HepG2 (cell line): Measurements from ENCODE around the gene TTC29. TPM values are rescaled to one million over a fixed set of nuclear protein-coding genes. Genes with fewer than 3 reads are reported as not detected.
A peak's percentile ranks its signal among the peaks of the same experiment; 100 is the strongest.

Experiments
- ATAC-seq: fragments of 200-7000 bp; cut with Tn5 transposase; 3 replicates; pipeline ENCODE4 v1.9.1; 2020; ENCODE audit warnings: mild to moderate bottlenecking, moderate library complexity
- BruUV-seq: library from RNA; stranded (reverse); fragments of 400-500 nt; replicated peaks from 2 replicates; lab custom pipeline; 2021; lab: Mats Ljungman, UMichigan
- CTCF ChIA-PET: fragments of 300-600 bp; formaldehyde crosslinking; extraction: SDS; loops from one replicate; lab custom pipeline; 2021; ENCODE audit warnings: low total read pairs, inconsistent platforms, low intra/inter-chr PET ratio; lab: Yijun Ruan, JAX
- POLR2A ChIA-PET: fragments of 350-600 bp; sonication (Branson Sonifier 250); formaldehyde crosslinking; loops from one replicate; lab custom pipeline; 2020; ENCODE audit warnings: antibody characterized with exemption, inconsistent platforms; lab: Yijun Ruan, JAX
- DNase-seq: peaks from one replicate; pipeline ENCODE4 v3.0.0-alpha.2; 2015; ENCODE audit warnings: low spot score
- FAIRE-seq: peaks from 3 replicates; lab custom pipeline; 2011; peaks lifted over from hg19 to GRCh38; lab: Jason Lieb, UNC
- H2AFZ ChIP-seq: one replicate; pipeline ENCODE4 v1.6.1; 2011; ENCODE audit warnings: low read length, inconsistent platforms
- H3K27ac ChIP-seq: fragments of 300-600 bp; 3 replicates; pipeline ENCODE4 v1.8.0; 2011; ENCODE audit warnings: mixed run types, mild to moderate bottlenecking, mixed read lengths, low read length, inconsistent platforms; ENCODE audit not compliant: insufficient read depth; ENCODE audit errors: extremely low read length
- H3K27me3 ChIP-seq, 2 experiments: fragments of 200-600 bp in 1 of 2; 2 replicates in 1 of 2; 3 replicates in 1 of 2; pipeline versions ENCODE4 v1.6.0 to v1.8.0; 2011; ENCODE audit warnings: low read length in 2 of 2, mild to moderate bottlenecking in 2 of 2, moderate library complexity in 2 of 2, inconsistent platforms in 1 of 2; ENCODE audit not compliant: insufficient read depth in 2 of 2, control insufficient read depth in 1 of 2
- H3K36me3 ChIP-seq, 2 experiments: fragments of 200-600 bp in 1 of 2; replicated peaks in 1 of 2; 2 replicates in 1 of 2; 3 replicates in 1 of 2; pipeline versions ENCODE4 v1.5.1 to v1.8.0; 2011; ENCODE audit warnings: low read length in 2 of 2, inconsistent platforms in 1 of 2; ENCODE audit not compliant: insufficient read depth in 2 of 2, control insufficient read depth in 1 of 2
- H3K4me1 ChIP-seq: 2 replicates; pipeline ENCODE4 v1.5.1; 2012; ENCODE audit warnings: low read length, inconsistent platforms; ENCODE audit not compliant: insufficient read depth
- H3K4me2 ChIP-seq: 2 replicates; pipeline ENCODE4 v1.6.0; 2011; ENCODE audit warnings: low read depth, low read length, inconsistent platforms
- H3K4me3 ChIP-seq, 3 experiments: fragments of 200-600 bp in 1 of 3; sonication (generic), shearing (Covaris generic) in 1 of 3; replicated peaks in 1 of 3; 2 replicates each; pipeline ENCODE4 v1.5.1; 2011 to 2016; ENCODE audit warnings: low read length in 3 of 3, inconsistent platforms in 2 of 3, low read depth in 2 of 3, mild to moderate bottlenecking in 2 of 3, control low read depth in 1 of 3, mixed read lengths in 1 of 3; ENCODE audit not compliant: insufficient read depth in 1 of 3
- H3K79me2 ChIP-seq: one replicate; pipeline ENCODE4 v1.6.1; 2011; ENCODE audit warnings: low read length, inconsistent platforms; ENCODE audit not compliant: insufficient read depth
- H3K9ac ChIP-seq: 2 replicates; pipeline ENCODE4 v1.6.0; 2011; ENCODE audit warnings: mild to moderate bottlenecking, low read depth, low read length, inconsistent platforms; ENCODE audit not compliant: insufficient read depth
- H3K9me3 ChIP-seq: 2 replicates; pipeline ENCODE4 v1.5.1; 2012; ENCODE audit warnings: mild to moderate bottlenecking, low read length
- H4K20me1 ChIP-seq: 2 replicates; pipeline ENCODE4 v1.6.0; 2011; ENCODE audit warnings: inconsistent platforms, mild to moderate bottlenecking, low read length, moderate library complexity; ENCODE audit not compliant: insufficient read depth
- HES4 ChIP-seq: sonication (generic); formaldehyde crosslinking; IDR thresholded peaks from 2 replicates; pipeline ENCODE4 v1.9.0; 2021; ENCODE audit warnings: mild to moderate bottlenecking, missing genetic modification reagents, borderline replicate concordance
- HHEX ChIP-seq: IDR thresholded peaks from 2 replicates; pipeline ENCODE4 v1.6.1; 2016; ENCODE audit warnings: control low read depth
- PHF5A ChIP-seq: IDR thresholded peaks from one replicate; pipeline ENCODE4 v1.6.1; 2018; ENCODE audit warnings: low read depth, missing genetic modification reagents; ENCODE audit not compliant: unreplicated experiment
- ZBTB8A ChIP-seq: sonication (generic); formaldehyde crosslinking; IDR thresholded peaks from 2 replicates; pipeline ENCODE4 v1.4.0; 2020; ENCODE audit warnings: mild to moderate bottlenecking, low read depth, missing genetic modification reagents, borderline replicate concordance
- ZFX ChIP-seq: sonication (generic); formaldehyde crosslinking; IDR thresholded peaks from 2 replicates; pipeline ENCODE4 v1.4.0; 2020; ENCODE audit warnings: mild to moderate bottlenecking, low read depth, missing genetic modification reagents, moderate library complexity
- ZNF570 ChIP-seq: sonication (generic); formaldehyde crosslinking; IDR thresholded peaks from 2 replicates; pipeline ENCODE4 v1.4.0; 2020; ENCODE audit warnings: mild to moderate bottlenecking, missing genetic modification reagents, borderline replicate concordance
- ZNF713 ChIP-seq: sonication (generic); formaldehyde crosslinking; IDR thresholded peaks from 2 replicates; pipeline ENCODE4 v1.4.0; 2020; ENCODE audit warnings: mild to moderate bottlenecking, missing genetic modification reagents
- WGBS: methylation state at CpG from one replicate; pipeline ENCODE4 v1.1.6; 2017; ENCODE audit warnings: low lambda C conversion rate; 5-methylcytosine and 5-hydroxymethylcytosine counted together
- in situ Hi-C: cut with HindIII; loops from 2 replicates; pipeline ENCODE4 v1.10.0; 2017; ENCODE audit warnings: low pct_unique_long_range_greater_than_20kb; ENCODE audit not compliant: extremely low pct_ligation_motif_present
- intact Hi-C: fragments of 100-400 bp; cut with micrococcal nuclease; formaldehyde crosslinking; loops from one replicate; pipeline ENCODE4 v1.10.0; 2022; ENCODE audit not compliant: unreplicated experiment
- polyA plus RNA-seq, 8 experiments: library from polyadenylated mRNA; depleted of rRNA in 3 of 8; stranded (reverse) in 7 of 8; unstranded in 1 of 8; fragments of >200 nt; fragmentation: Illumina TruSeq in 4 of 8; extraction: Trizol in 4 of 8; gene quantifications; 2 replicates each; pipeline versions ENCODE4 v1.2.1 to v1.2.3, GENCODE V29; 2011 to 2016; ENCODE audit warnings: low read depth in 4 of 8, missing spikeins in 1 of 8, mixed read lengths in 1 of 8; ENCODE audit not compliant: insufficient read depth in 1 of 8
- total RNA-seq, 5 experiments: library from RNA; depleted of rRNA; stranded (reverse); fragments of >200 nt; fragmentation: Illumina TruSeq; extraction: Trizol; gene quantifications; 2 replicates each; pipeline ENCODE4 v1.2.3, GENCODE V29; 2016; ENCODE audit warnings: low read depth in 1 of 5
- TF ChIP-seq, protein P1 (sequence below): sonication (generic); formaldehyde crosslinking; IDR thresholded peaks from 2 replicates; pipeline ENCODE4 v1.9.0; 2022; ENCODE audit warnings: low read depth, missing genetic modification reagents
- TF ChIP-seq, protein P2 (sequence below): IDR thresholded peaks from 2 replicates; pipeline ENCODE4 v1.6.1; 2016; ENCODE audit warnings: mild to moderate bottlenecking
- TF ChIP-seq, protein P3 (sequence below): fragments of 450-650 bp; IDR thresholded peaks from 2 replicates; pipeline ENCODE4 v1.6.1; 2016

TTC29 gene
- total and polyA plus RNA-seq, 2 of the 13 experiments (the other 11 are each of a cell fraction or from before 2014, with no cell fraction given) = not detected

DNA sequence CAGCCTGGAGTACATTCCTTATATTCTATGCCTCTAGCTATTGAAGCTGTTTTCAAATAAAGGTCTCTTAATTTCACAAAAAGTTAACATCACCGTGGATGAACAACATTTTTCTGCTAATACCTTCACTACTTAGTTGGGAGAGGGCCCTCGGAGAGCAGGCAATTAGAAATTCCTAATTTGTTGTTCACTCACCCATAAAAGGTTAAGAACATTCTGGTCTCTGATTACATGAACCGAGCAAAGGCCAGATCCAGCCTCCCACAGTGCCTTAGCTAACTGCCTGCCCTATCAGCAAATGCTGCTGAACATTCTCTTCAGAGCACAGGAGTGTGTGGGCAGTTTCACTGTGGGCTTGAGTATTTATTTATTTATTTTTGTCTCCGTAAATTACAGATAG lies 36.0 kb upstream of the TTC29 start (continued):
- TF ChIP-seq, protein P1, sequence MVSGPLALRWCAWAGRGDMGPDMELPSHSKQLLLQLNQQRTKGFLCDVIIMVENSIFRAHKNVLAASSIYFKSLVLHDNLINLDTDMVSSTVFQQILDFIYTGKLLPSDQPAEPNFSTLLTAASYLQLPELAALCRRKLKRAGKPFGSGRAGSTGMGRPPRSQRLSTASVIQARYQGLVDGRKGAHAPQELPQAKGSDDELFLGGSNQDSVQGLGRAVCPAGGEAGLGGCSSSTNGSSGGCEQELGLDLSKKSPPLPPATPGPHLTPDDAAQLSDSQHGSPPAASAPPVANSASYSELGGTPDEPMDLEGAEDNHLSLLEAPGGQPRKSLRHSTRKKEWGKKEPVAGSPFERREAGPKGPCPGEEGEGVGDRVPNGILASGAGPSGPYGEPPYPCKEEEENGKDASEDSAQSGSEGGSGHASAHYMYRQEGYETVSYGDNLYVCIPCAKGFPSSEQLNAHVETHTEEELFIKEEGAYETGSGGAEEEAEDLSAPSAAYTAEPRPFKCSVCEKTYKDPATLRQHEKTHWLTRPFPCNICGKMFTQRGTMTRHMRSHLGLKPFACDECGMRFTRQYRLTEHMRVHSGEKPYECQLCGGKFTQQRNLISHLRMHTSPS (CRISPR knock-in tag) = no peak
- TF ChIP-seq HHEX (CRISPR knock-in tag) = no peak
- TF ChIP-seq ZNF713 (CRISPR knock-in tag) = no peak
- no peak for TF ChIP-seq PHF5A (CRISPR knock-in tag)
- no peak for TF ChIP-seq HES4 (CRISPR knock-in tag)
- TF ChIP-seq, protein P2, sequence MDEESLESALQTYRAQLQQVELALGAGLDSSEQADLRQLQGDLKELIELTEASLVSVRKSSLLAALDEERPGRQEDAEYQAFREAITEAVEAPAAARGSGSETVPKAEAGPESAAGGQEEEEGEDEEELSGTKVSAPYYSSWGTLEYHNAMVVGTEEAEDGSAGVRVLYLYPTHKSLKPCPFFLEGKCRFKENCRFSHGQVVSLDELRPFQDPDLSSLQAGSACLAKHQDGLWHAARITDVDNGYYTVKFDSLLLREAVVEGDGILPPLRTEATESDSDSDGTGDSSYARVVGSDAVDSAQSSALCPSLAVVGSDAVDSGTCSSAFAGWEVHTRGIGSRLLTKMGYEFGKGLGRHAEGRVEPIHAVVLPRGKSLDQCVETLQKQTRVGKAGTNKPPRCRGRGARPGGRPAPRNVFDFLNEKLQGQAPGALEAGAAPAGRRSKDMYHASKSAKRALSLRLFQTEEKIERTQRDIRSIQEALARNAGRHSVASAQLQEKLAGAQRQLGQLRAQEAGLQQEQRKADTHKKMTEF (CRISPR knock-in tag) = no peak

DNA sequence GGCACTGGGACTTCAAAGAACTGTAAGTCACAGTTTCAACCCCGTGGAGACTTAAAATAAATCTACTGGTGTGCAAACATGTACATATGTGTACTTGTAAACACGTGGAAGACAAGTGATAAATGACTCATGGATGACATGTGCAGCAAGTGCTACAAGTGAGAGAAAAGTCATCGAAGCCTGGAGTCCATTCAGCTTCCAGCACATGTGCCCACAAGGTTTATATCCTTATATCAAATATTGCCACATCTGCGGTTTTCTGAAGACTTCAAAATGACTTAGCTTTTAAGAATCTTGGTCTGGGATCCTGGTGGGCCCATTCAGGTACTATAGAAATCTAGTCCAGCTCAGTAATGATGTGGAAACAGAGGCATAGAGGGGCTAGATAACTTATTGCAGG lies 33.0 kb upstream of the TTC29 start:
- H3K79me2 ChIP-seq = no peaks in the 10 kb centered on the region
- H3K27me3 ChIP-seq = no peaks in the 10 kb centered on the region
- H3K36me3 ChIP-seq = no peaks in the 10 kb centered on the region
- BruUV-seq = no TSS peak
- H3K4me2 ChIP-seq = no peak overlapping the region
- no peak overlapping the region for H2AFZ ChIP-seq
- ChIA-PET POLR2A (no interaction called here), CTCF (no interaction called here)
- TF ChIP-seq, protein P3, sequence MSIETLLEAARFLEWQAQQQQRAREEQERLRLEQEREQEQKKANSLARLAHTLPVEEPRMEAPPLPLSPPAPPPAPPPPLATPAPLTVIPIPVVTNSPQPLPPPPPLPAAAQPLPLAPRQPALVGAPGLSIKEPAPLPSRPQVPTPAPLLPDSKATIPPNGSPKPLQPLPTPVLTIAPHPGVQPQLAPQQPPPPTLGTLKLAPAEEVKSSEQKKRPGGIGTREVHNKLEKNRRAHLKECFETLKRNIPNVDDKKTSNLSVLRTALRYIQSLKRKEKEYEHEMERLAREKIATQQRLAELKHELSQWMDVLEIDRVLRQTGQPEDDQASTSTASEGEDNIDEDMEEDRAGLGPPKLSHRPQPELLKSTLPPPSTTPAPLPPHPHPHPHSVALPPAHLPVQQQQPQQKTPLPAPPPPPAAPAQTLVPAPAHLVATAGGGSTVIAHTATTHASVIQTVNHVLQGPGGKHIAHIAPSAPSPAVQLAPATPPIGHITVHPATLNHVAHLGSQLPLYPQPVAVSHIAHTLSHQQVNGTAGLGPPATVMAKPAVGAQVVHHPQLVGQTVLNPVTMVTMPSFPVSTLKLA = peak; percentile 15; the same call in 1 of the 2 replicates
- TF ChIP-seq ZBTB8A (no peak), ZFX (CRISPR knock-in tag) (no peak), ZNF570 (CRISPR knock-in tag) (no peak)
- no peak overlapping the region for H3K4me3 ChIP-seq
- H3K9ac ChIP-seq = no peak overlapping the region
- intact Hi-C loops = no loop called here
- no peaks in the 10 kb centered on the region for H3K9me3 ChIP-seq
- in situ Hi-C loops = no loop called here
- WGBS = 2% methylated on average over 4 of the region's 4 CpGs
- H3K27ac ChIP-seq = no peak overlapping the region
- no peak for ATAC-seq
- DNase-seq = no peak
- FAIRE-seq = no peak
- no peaks in the 10 kb centered on the region for H4K20me1 ChIP-seq
- H3K4me1 ChIP-seq = no peaks in the 10 kb centered on the region
